ENCODE results near the gene RDH5.

RDH5 gene

GRCh38 chr12:55695349-55695748 is 24.8 kb upstream of the RDH5 start:
- DNase-seq (ENCODE audit: low read depth in 1 of 2, low spot score in 1 of 2), result no peak

GRCh38 chr12:55696141-55696540 is 24.1 kb upstream of the RDH5 start:
- DNase-seq (ENCODE audit: low read depth in 1 of 2, low spot score in 1 of 2), result no peak

- DNase-seq (ENCODE audit: low read depth in 1 of 2, low spot score in 1 of 2), result no peak
Observed at GRCh38 chr12:55696796-55697462, 23.3 kb upstream of the RDH5 start.

GRCh38 chr12:55697686-55698085 is 22.5 kb upstream of the RDH5 start:
- no peak for DNase-seq (ENCODE audit: low read depth in 1 of 2, low spot score in 1 of 2)

GRCh38 chr12:55698241-55698955 is 21.8 kb upstream of the RDH5 start:
- DNase-seq (ENCODE audit: low read depth in 1 of 2, low spot score in 1 of 2), result no peak

- no peak for DNase-seq (ENCODE audit: low read depth in 1 of 2, low spot score in 1 of 2)
Observed at GRCh38 chr12:55698965-55699364, 21.2 kb upstream of the RDH5 start.

GRCh38 chr12:55699471-55700055 is 20.6 kb upstream of the RDH5 start:
- DNase-seq (ENCODE audit: low read depth in 1 of 2, low spot score in 1 of 2), result no peak

- no peak for DNase-seq (ENCODE audit: low read depth in 1 of 2, low spot score in 1 of 2)
Observed at GRCh38 chr12:55700255-55701018, 19.8 kb upstream of the RDH5 start.

- DNase-seq (ENCODE audit: low read depth in 1 of 2, low spot score in 1 of 2), result no peak
Observed at GRCh38 chr12:55702861-55703260, 17.3 kb upstream of the RDH5 start.

GRCh38 chr12:55703288-55703687 is 16.9 kb upstream of the RDH5 start:
- no peak for DNase-seq (ENCODE audit: low read depth in 1 of 2, low spot score in 1 of 2)

GRCh38 chr12:55703901-55704761 is 16.1 kb upstream of the RDH5 start:
- no peak for DNase-seq (ENCODE audit: low read depth in 1 of 2, low spot score in 1 of 2)

- DNase-seq (ENCODE audit: low read depth in 1 of 2, low spot score in 1 of 2), result no peak
Observed at GRCh38 chr12:55704824-55705718, 15.1 kb upstream of the RDH5 start.

- no peak for DNase-seq (ENCODE audit: low read depth in 1 of 2, low spot score in 1 of 2)
Observed at GRCh38 chr12:55705782-55706402, 14.3 kb upstream of the RDH5 start.

GRCh38 chr12:55706568-55707218 is 13.5 kb upstream of the RDH5 start:
- no peak for DNase-seq (ENCODE audit: low read depth in 1 of 2, low spot score in 1 of 2)

GRCh38 chr12:55707219-55707671 is 12.9 kb upstream of the RDH5 start:
- DNase-seq (ENCODE audit: low read depth in 1 of 2, low spot score in 1 of 2), result no peak

GRCh38 chr12:55707841-55708694 is 12.1 kb upstream of the RDH5 start, which contains the start of gene ITGA7:
Gene ITGA7 (minus strand): TSS chr12:55707904. CDS start chr12:55707682, 222 bp downstream.
- peak; percentile 32 to 47 for DNase-seq (ENCODE audit: low read depth in 1 of 2, low spot score in 1 of 2)

GRCh38 chr12:55708695-55709233 is 11.4 kb upstream of the RDH5 start:
- no peak for DNase-seq (ENCODE audit: low read depth in 1 of 2, low spot score in 1 of 2)
